LNCAP (cell line): ENCODE data around the gene GAGE13.
"Not testable (repeated sequence)": the region's sequence is repeated elsewhere in the genome, so short reads cannot be mapped to it uniquely, and the experiment has no call there.

Experiments
- TF ChIP-seq, protein P1 (sequence below): fragments of 450-650 bp; IDR thresholded peaks from 2 replicates; pipeline ENCODE4 v1.5.1; 2017; ENCODE audit warnings: mild to moderate bottlenecking

The GAGE13 gene

DNA sequence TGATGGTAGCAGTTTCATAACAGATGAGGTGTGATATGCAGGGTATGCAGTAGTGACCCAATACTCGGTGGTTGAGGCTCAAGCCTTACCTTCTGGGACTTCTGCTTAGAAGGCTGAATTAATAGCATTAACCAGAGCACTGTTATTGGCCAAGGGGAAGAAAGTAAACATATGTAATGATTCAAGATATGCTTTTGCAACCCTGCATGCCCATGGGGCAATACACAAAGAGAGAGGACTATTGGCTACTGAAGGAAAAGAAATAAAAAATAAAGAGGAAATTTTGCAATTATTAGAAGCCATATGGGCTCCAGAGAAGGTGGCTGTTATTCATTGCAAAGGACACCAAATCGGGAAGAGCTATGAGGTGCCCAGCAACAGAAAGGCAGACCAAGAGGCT, 19.2 kb upstream of the GAGE13 start:
- TF ChIP-seq, protein P1, sequence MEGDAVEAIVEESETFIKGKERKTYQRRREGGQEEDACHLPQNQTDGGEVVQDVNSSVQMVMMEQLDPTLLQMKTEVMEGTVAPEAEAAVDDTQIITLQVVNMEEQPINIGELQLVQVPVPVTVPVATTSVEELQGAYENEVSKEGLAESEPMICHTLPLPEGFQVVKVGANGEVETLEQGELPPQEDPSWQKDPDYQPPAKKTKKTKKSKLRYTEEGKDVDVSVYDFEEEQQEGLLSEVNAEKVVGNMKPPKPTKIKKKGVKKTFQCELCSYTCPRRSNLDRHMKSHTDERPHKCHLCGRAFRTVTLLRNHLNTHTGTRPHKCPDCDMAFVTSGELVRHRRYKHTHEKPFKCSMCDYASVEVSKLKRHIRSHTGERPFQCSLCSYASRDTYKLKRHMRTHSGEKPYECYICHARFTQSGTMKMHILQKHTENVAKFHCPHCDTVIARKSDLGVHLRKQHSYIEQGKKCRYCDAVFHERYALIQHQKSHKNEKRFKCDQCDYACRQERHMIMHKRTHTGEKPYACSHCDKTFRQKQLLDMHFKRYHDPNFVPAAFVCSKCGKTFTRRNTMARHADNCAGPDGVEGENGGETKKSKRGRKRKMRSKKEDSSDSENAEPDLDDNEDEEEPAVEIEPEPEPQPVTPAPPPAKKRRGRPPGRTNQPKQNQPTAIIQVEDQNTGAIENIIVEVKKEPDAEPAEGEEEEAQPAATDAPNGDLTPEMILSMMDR, result no peak

DNA sequence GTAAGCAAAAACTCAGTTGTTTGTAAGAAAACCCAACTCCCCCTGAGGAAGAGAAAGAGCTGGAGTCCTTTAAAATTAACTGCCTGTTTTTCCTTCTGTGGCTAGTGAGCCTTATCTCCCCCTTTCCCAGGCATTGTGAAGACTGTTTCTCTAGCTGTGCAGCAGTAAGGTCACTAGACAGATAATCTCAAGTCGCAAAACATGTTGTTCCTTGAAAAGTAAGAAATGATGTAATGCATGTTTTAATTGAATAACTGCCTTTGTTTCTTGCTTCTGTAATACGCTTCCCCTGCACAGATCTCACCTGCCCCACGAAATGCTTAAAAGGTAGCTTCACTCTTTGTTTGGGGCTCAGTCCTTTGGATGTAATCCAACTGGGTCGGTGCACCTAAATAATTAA, 15.3 kb upstream of the GAGE13 start:
- TF ChIP-seq, protein P1, result no peak

DNA sequence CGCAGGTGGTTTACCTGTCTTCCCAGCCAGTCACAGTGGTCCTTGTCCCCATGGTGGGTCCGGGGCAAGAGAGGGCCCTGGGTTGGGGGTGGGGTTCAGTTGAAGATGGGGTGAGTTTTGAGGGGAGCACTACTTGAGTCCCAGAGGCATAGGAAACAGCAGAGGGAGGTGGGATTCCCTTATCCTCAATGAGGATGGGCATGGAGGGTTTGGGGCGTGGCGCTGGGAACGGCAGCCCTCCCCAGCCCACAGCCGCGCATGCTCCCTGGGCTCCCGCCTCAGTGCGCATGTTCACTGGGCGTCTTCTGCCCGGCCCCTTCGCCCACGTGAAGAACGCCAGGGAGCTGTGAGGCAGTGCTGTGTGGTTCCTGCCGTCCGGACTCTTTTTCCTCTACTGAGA, 9.6 kb upstream of the GAGE13 start, which contains the start of gene GAGE12J:
GAGE12J (plus strand) TSS at position 301 of the 400 bp plus-strand sequence. CDS start 1,157 bp downstream, outside the sequence.
- TF ChIP-seq, protein P1, result not testable (repeated sequence)
